GM12878 (cell line): ENCODE measurements around the gene ZBTB44. TPM values are rescaled to one million over a fixed set of nuclear protein-coding genes. Genes with fewer than 3 reads are reported as not detected.
"Not testable (repeated sequence)": the region's sequence is repeated elsewhere in the genome, so short reads cannot be mapped to it uniquely, and the experiment has no call there.

Experiments
- ATAC-seq: fragments of 200-7000 bp; cut with Tn5 transposase; 3 replicates; pipeline ENCODE4 v1.9.1; 2020; ENCODE audit warnings: mild to moderate bottlenecking, moderate library complexity
- BruUV-seq: library from RNA; stranded (reverse); fragments of 400-500 nt; replicated peaks from 2 replicates; lab custom pipeline; 2021; lab: Mats Ljungman, UMichigan
- CTCF ChIA-PET: fragments of 300-600 bp; sonication (Branson Sonifier 250); formaldehyde crosslinking; extraction: SDS; loops from one replicate; lab custom pipeline; 2021; ENCODE audit warnings: inconsistent platforms; lab: Yijun Ruan, JAX
- POLR2A ChIA-PET: fragments of 350-600 bp; formaldehyde crosslinking; extraction: SDS; loops from one replicate; lab custom pipeline; 2021; ENCODE audit warnings: inconsistent platforms; lab: Charles Lee
- RAD21 ChIA-PET: fragments of 300-600 bp; sonication (Branson Sonifier 250); formaldehyde crosslinking; loops from one replicate; lab custom pipeline; 2023; ENCODE audit warnings: antibody characterized with exemption; ENCODE audit not compliant: unreplicated experiment; lab: Charles Lee
- SMC1A ChIA-PET: fragments of 300-600 bp; sonication (Branson Sonifier 250); formaldehyde crosslinking; loops from one replicate; lab custom pipeline; 2023; ENCODE audit not compliant: unreplicated experiment, uncharacterized antibody; lab: Charles Lee
- DNase-seq: peaks from one replicate; pipeline ENCODE4 v3.0.0-alpha.2; 2011; ENCODE audit warnings: low read depth, low spot score
- FAIRE-seq: peaks from 3 replicates; lab custom pipeline; 2011; peaks lifted over from hg19 to GRCh38; lab: Jason Lieb, UNC
- H2AFZ ChIP-seq: 2 replicates; pipeline ENCODE4 v1.6.0; 2011; ENCODE audit warnings: low read depth, low read length, control low read depth; ENCODE audit not compliant: control insufficient read depth
- H3K27ac ChIP-seq: 2 replicates; pipeline ENCODE4 v1.5.1; 2011; ENCODE audit warnings: control low read depth; ENCODE audit not compliant: control insufficient read depth, insufficient read depth
- H3K27me3 ChIP-seq, 2 experiments: replicated peaks in 1 of 2; 2 replicates each; pipeline versions ENCODE4 v1.6.0 to v1.6.1; 2011; ENCODE audit warnings: low read length in 1 of 2; ENCODE audit not compliant: control insufficient read depth in 2 of 2, insufficient read depth in 2 of 2
- H3K36me3 ChIP-seq, 2 experiments: 2 replicates each; pipeline ENCODE4 v1.5.1; 2011; ENCODE audit warnings: low read length in 1 of 2; ENCODE audit not compliant: control insufficient read depth in 2 of 2, insufficient read depth in 2 of 2
- H3K4me1 ChIP-seq: 2 replicates; pipeline ENCODE4 v1.6.1; 2011; ENCODE audit warnings: mild to moderate bottlenecking, low read length, moderate library complexity, mixed read lengths; ENCODE audit not compliant: control insufficient read depth, insufficient read depth
- H3K4me2 ChIP-seq: 2 replicates; pipeline ENCODE4 v1.6.0; 2011; ENCODE audit warnings: control low read depth; ENCODE audit not compliant: control insufficient read depth, insufficient read depth
- H3K4me3 ChIP-seq: fragments of 200-600 bp; sonication (generic); 2 replicates; pipeline ENCODE4 v1.5.1; 2016
- H3K79me2 ChIP-seq: 2 replicates; pipeline ENCODE4 v1.6.0; 2011; ENCODE audit warnings: low read length; ENCODE audit not compliant: control insufficient read depth, insufficient read depth
- H3K9ac ChIP-seq: 2 replicates; pipeline ENCODE4 v1.8.0; 2011; ENCODE audit warnings: low read length, control low read depth, mixed read lengths; ENCODE audit not compliant: control insufficient read depth, insufficient read depth
- H3K9me3 ChIP-seq: replicated peaks from 3 replicates; pipeline ENCODE4 v1.5.1; 2011; ENCODE audit warnings: mild to moderate bottlenecking, low read length; ENCODE audit not compliant: control insufficient read depth, insufficient read depth
- H4K20me1 ChIP-seq: 2 replicates; pipeline ENCODE4 v1.6.0; 2011; ENCODE audit not compliant: control insufficient read depth, insufficient read depth
- BMI1 ChIP-seq: fragments of 450-650 bp; IDR thresholded peaks from 2 replicates; pipeline ENCODE4 v1.6.1; 2016; ENCODE audit warnings: mild to moderate bottlenecking, moderate library complexity, borderline replicate concordance
- KAT2A ChIP-seq: conservative IDR thresholded peaks from 2 replicates; pipeline ENCODE4 v1.6.1; 2011; ENCODE audit warnings: low read depth, low read length; ENCODE audit not compliant: control insufficient read depth
- MEF2A ChIP-seq: IDR thresholded peaks from 2 replicates; pipeline ENCODE4 v1.6.1; 2011; ENCODE audit warnings: low read depth, mild to moderate bottlenecking, low read length, moderate library complexity; ENCODE audit not compliant: insufficient read depth
- NR2C2 ChIP-seq: IDR thresholded peaks from 2 replicates; pipeline ENCODE4 v1.6.1; 2011; ENCODE audit warnings: borderline replicate concordance, low read depth; ENCODE audit not compliant: control insufficient read depth, insufficient read length
- SUZ12 ChIP-seq: fragments of 200-600 bp; sonication (generic); IDR thresholded peaks from one replicate; pipeline ENCODE4 v1.6.1; 2018; ENCODE audit warnings: antibody characterized with exemption, mild to moderate bottlenecking; ENCODE audit not compliant: unreplicated experiment
- TCF12 ChIP-seq: IDR thresholded peaks from 2 replicates; pipeline ENCODE4 v1.6.1; 2011; ENCODE audit warnings: low read depth, mild to moderate bottlenecking, low read length
- TCF3 ChIP-seq: IDR thresholded peaks from 2 replicates; pipeline ENCODE4 v1.6.1; 2012; ENCODE audit warnings: low read depth, mild to moderate bottlenecking, low read length, borderline replicate concordance; ENCODE audit not compliant: insufficient read depth
- ZZZ3 ChIP-seq: IDR thresholded peaks from 2 replicates; pipeline ENCODE4 v1.6.1; 2011; ENCODE audit warnings: low read depth; ENCODE audit not compliant: control insufficient read depth, insufficient read length
- WGBS: methylation state at CpG from one replicate; pipeline ENCODE4 v1.1.6; 2016; ENCODE audit warnings: low lambda C conversion rate; ENCODE audit not compliant: insufficient replicate concordance, insufficient coverage; ENCODE audit errors: missing lambda C conversion rate; 5-methylcytosine and 5-hydroxymethylcytosine counted together
- in situ Hi-C: fragments of 300-500 bp; cut with MboI; formaldehyde crosslinking; loops from 9 replicates; pipeline ENCODE4 v1.14.3; 2018; ENCODE audit warnings: mixed read lengths
- intact Hi-C: fragments of 100-400 bp; cut with micrococcal nuclease; formaldehyde crosslinking; loops from one replicate; pipeline ENCODE4 v1.14.2; 2022; ENCODE audit not compliant: unreplicated experiment
- polyA plus RNA-seq, 11 experiments: library from polyadenylated mRNA; depleted of rRNA in 4 of 11; unstranded in 6 of 11; stranded (reverse) in 5 of 11; fragments of >200 nt; fragmentation: Nextera tagmentation in 4 of 11; fragmentation: Illumina TruSeq in 1 of 11; extraction: Ambion mirVana in 4 of 11; extraction: Trizol in 1 of 11; gene quantifications; 1 replicate in 1 of 11; 2 replicates in 10 of 11; pipeline versions ENCODE4 v1.2.1 to v1.2.3, GENCODE V29; 2011 to 2016; ENCODE audit warnings: inconsistent platforms in 2 of 11, missing spikeins in 2 of 11, low read depth in 1 of 11
- total RNA-seq, 4 experiments: library from RNA; depleted of rRNA in 3 of 4; stranded (reverse); fragments of >200 nt in 3 of 4; fragmentation: Illumina TruSeq in 1 of 4; extraction: Trizol in 1 of 4; gene quantifications; 2 replicates each; pipeline versions ENCODE4 v1.2.1 to v1.2.3, GENCODE V29; 2013 to 2021

The ZBTB44 gene
- total and polyA plus RNA-seq, 10 of the 15 experiments (the other 5 are each of a cell fraction or from before 2014, with no cell fraction given), result 2.8 to 38.2 (median 12.2) TPM

GRCh38 chr11:130282111-130282510 is 32.6 kb downstream of the ZBTB44 start:
- SMC1A ChIA-PET, result interaction anchor here (0.6 to 1.1 kb wide), 3 partner anchors 9 to 1192 kb away, joined by 3 read pairs; no protein-coding TSS in a partner anchor
- Histone ChIP-seq H3K79me2 (no peaks in the 10 kb centered on the region; the same call in 1 of the 2 replicates), H3K4me2 (no peak overlapping the region), H3K36me3 (no peaks in the 10 kb centered on the region; a peak in 1 of 4 replicates), H3K9ac (no peak overlapping the region), H3K9me3 (no peaks in the 10 kb centered on the region; the same call in 2 of the 3 replicates), H3K4me1 (peaks cover 8% of the 10 kb centered on the region), H3K27me3 (no peaks in the 10 kb centered on the region), H3K4me3 (no peak overlapping the region), H4K20me1 (no peaks in the 10 kb centered on the region), H2AFZ (no peak overlapping the region), H3K27ac (no peak overlapping the region)
- CTCF ChIA-PET, result interaction anchor here (1.0 to 2.0 kb wide), 2 partner anchors 12 to 19 kb away, joined by 3 to 7 read pairs; no protein-coding TSS in a partner anchor
- POLR2A ChIA-PET, result interaction anchor here (0.9 to 1.0 kb wide), 2 partner anchors 7 to 12 kb away, joined by 3 read pairs; no protein-coding TSS in a partner anchor
- FAIRE-seq (no peak), ATAC-seq (no peak), DNase-seq (no peak)
- intact Hi-C loops, result no loop called here
- WGBS, result 98% methylated on average over 2 of the region's 2 CpGs
- BruUV-seq, result no TSS peak
- RAD21 ChIA-PET, result interaction anchor here (0.8 kb wide), 1 partner anchor 69 kb away, joined by 3 read pairs; no protein-coding TSS in a partner anchor
- in situ Hi-C loops, result no loop called here
- no peak for TF ChIP-seq TCF12
- TF ChIP-seq MEF2A, result no peak
- TF ChIP-seq KAT2A, result no peak
- no peak for TF ChIP-seq BMI1
- no peak for TF ChIP-seq SUZ12
- TF ChIP-seq NR2C2, result no peak
- no peak for TF ChIP-seq TCF3
- no peak for TF ChIP-seq ZZZ3

DNA sequence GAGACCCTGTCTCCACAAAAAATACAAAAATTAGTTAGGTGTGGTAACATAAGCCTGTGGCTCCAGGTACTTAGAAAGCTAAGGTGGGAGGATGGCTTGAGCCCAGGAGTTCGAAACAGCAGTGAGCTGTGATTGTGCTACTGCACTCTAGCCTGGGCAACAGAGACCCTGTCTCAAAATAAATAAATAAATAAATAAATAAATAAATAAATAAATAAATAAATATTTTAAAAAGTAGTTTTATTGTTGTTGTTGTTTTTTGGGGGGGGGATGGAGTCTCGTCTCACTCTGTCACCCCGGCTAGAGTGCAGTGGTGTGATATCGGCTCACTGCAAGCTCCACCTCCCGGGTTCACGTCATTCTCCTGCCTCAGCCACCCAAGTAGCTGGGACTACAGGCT is 33.4 kb downstream of the ZBTB44 start:
- DNase-seq, H3K4me2 ChIP-seq, H3K9ac ChIP-seq, H4K20me1 ChIP-seq, H3K79me2 ChIP-seq, in situ Hi-C loops, H3K4me1 ChIP-seq, H3K4me3 ChIP-seq, H2AFZ ChIP-seq, BruUV-seq, RAD21 ChIA-PET, H3K36me3 ChIP-seq, H3K27ac ChIP-seq, ATAC-seq, H3K27me3 ChIP-seq, H3K9me3 ChIP-seq, FAIRE-seq, intact Hi-C loops: not testable (repeated sequence)
- WGBS, result 100% methylated on average over 6 of the region's 6 CpGs
- POLR2A ChIA-PET, result interaction anchor here (0.5 to 0.9 kb wide), 2 partner anchors 8 to 68 kb away, joined by 3 to 5 read pairs; no protein-coding TSS in a partner anchor
- SMC1A ChIA-PET, result interaction anchor here (0.9 to 1.1 kb wide), 2 partner anchors 9 to 10 kb away, joined by 3 read pairs; no protein-coding TSS in a partner anchor
- CTCF ChIA-PET, result interaction anchor here (0.9 kb wide), 1 partner anchor 69 kb away, joined by 3 read pairs; no protein-coding TSS in a partner anchor
